Measurements from ENCODE around the gene PAQR5. TPM values are rescaled to one million over a fixed set of nuclear protein-coding genes. Genes with fewer than 3 reads are reported as not detected.
"Not testable (repeated sequence)": the region's sequence is repeated elsewhere in the genome, so short reads cannot be mapped to it uniquely, and the experiment has no call there.

PAQR5 gene
- total RNA-seq, 1 donor from 2014 or later, result 0.96 TPM

DNA sequence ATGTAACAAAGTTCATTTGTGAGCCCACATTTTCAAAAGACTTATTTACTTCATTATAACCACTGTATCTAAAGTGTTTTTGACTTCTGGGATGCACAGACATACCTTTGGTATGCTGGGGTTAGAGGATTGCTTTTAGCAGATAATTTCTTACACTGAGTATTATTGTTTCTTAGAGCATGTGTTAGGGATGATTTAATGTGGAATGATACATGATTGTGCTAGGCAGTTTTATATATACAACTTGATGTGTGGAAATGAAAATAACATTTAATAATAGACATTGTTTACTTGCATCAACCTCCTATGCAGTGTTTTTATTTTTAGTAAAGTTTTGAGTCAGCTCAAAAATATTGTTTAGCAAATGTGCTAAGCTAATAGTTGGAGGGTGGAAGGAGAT lies 118.9 kb downstream of the PAQR5 start:
- DNase-seq (ENCODE audit: low spot score), result no peak

DNA sequence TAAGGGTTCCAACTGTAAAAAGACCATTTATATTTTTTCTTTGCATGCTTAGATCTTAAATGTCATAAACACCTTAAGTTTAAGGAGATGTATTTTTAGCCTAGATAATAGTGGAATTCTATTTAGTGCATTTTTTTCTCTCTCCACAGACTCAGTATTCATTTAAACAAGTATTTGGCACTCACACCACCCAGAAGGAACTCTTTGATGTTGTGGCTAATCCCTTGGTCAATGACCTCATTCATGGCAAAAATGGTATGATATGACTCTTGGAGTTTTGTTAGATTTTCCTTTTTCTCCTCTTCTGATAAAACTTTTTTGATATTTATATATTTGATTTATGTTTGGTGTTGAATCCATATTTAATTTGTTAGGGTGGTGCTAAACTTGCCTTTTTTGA lies 122.8 kb downstream of the PAQR5 start:
- no peak for DNase-seq (ENCODE audit: low spot score)

DNA sequence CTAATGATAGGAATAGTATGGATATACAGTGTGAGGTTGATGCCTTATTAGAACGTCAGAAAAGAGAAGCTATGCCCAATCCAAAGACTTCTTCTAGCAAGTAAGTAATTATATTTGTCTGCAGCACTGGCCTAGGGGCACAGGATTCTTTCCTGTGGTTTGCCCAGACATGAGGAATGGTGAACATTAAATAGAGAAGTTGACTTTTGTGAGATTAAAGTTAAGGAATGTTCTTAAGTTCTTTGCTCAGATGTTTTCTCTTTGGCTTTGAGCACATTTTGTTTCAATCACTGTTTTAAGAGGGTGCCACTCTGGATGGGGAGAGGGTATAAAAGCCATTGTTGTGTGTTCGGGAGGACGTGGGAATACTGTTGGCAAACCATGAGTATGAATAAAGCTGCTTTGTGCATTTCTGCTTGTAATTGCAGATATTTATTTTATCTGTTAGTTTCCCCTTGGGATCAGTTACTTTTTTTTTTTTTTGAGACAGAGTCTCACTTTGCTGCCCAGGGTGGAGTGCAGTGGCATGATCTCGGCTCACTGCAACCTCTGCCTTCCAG lies 123.7 kb downstream of the PAQR5 start:
- no peak for DNase-seq (ENCODE audit: low spot score)

DNA sequence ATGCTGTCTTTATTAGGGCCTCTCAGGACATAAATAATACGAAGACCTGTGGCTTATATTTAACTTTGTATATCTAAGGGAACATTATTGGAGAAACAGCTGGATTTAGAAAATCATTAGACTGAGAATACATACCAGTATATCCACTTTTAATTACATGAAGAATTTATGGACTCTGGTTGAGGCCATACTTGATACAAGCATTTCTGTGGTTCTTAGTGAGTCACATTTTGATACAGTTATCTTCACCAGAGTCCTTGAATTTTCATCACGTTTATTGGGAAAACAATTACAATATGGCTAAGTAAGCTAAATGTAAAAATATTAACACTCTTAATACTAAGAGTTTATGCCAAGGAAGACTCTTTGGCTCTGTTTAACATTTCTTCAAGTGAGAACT lies 125.3 kb downstream of the PAQR5 start:
- no peak for DNase-seq (ENCODE audit: low spot score)

DNA sequence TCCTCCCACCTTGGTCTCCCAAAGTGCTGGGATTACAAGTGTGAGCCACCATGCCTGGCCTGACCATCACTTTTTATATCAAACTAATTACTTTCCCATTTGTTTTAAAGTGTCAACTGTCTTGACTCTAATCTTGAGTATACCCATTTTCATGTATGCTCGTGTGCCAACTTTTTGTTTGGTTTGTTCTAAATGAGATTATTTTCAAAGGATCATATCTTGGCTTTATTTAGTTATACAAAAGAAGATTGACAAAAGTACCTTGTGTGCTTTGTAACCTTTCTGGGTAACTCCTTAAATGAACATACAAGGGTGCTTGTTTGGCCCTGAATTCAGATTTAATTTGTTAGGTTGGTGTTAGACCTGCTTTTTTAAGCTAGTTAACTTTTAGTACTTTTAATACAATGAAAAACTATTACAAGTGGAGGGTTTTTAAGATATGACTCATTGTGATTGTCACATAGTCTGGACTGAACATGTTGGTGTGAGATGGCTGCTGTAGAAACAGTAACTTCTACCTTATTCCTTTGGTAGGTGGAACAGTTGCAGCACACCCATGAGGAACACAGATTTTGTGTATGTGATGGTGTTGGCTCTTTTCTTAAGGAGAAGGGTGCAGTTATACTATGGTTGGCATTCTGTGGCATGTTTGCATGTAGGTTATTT lies 126.2 kb downstream of the PAQR5 start:
- no peak for DNase-seq (ENCODE audit: low spot score)

DNA sequence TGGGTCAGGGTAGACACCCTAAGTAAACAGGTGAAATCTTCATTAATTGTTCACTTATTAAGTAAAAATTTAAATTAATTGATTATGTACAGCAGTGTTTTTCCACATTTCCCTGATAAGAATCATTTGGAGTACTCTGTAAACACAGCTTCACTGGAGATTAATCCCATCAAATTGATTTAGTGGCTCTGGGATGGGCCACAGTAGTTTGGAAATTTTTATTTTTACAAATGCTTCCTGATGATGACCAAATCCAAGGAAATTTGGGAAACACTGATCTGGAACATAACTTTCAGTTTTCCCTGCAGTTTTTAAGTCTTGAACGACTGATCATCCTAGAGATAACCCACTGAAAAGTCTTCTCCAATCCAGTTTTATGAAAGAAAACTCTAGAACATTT lies 135.1 kb downstream of the PAQR5 start:
- no peak for DNase-seq (ENCODE audit: low spot score)

DNA sequence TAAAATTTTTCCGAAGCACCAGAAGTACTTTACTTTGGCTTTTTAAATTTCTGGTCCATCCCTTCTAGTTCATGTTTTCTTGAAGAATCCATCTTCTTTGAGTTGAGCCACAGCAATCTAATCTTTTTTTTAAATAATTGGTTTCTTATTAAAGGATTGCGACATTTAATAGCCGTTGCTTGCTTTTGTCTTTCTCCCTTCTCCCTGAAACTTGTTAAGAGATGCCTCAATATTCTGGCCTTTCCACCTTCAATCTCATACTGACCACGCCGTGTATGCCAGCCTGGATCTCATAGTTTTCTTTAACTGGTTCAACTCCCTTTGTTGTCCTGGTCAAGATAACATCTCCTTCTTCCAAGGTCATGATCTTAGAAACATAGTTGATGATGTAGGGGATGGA lies 135.5 kb downstream of the PAQR5 start:
- no peak for DNase-seq (ENCODE audit: low spot score)

DNA sequence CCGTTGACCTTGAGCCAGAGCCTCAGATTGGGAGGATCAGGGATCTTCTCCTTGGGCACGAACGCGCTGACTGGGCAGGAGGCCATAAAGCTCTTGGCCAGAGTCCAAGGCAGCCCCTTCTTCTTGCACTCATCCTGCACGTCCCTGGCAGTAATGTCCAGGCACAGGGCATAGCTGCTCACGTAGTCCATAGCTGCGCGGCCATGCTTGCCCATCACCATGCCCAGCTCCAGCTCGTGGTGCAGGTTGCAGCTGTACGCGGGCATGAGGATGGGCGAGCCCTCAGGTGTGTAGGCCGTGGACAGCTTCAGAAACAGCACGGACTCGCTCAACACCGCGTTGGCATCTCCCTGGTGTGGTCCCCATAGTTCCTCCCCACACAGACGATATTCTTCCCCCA lies 136.0 kb downstream of the PAQR5 start:
- DNase-seq (ENCODE audit: low spot score), result no peak

DNA sequence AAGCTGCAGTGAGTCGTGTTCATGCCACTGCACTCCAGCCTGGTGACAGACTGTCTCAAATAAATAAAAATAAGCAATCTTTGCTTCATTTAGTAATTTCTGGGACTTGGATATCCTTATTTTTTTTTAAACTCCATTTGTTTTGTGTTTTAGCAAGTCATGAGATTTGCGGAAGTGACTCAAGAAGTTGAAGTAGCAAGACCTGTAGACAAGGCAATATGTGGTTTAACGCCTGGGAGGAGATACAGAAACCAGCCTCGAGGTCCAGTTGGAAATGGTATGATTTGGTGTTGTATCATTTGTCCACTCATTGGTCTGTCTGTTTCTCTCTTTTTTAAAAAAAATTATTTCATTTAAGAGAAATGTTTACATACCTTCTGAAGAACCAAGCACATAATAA lies 137.3 kb downstream of the PAQR5 start:
- DNase-seq (ENCODE audit: low spot score), result no peak

DNA sequence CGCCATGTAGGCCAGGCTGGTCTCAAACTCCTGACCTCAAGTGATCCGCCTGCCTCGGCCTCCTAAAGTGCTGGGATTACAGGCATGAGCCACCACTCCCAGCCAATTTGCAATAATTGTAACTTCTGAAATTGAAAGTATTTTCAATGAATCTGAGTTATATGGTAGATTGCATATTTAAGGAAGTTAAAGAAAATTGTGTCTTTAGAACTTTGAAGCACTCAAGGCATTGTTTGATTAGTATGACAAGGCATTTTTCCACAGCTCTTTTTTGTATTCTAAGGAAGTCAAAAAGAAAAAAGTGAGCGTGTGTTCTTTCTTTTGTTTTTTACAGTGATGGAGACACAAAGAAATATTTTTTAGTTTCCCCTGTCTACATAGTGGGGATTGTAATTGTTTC lies 138.2 kb downstream of the PAQR5 start:
- no peak for DNase-seq (ENCODE audit: low spot score)

DNA sequence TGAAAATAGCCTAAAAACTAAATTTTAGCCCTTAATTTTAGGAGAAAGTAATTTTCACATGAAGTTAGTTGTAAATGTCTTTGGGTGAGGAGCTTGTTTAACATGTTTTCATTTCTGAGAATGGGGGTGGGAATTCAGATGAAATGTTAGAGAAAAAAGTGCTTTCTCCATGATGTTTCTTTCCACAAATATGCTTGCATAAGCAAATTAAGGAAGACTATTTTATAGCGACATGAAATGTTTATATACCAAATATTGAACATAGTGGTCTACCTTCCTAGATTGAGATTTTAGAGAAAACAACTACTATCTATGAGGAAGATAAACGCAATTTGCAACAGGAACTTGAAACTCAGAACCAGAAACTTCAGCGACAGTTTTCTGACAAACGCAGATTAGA lies 140.9 kb downstream of the PAQR5 start:
- no peak for DNase-seq (ENCODE audit: low spot score)

DNA sequence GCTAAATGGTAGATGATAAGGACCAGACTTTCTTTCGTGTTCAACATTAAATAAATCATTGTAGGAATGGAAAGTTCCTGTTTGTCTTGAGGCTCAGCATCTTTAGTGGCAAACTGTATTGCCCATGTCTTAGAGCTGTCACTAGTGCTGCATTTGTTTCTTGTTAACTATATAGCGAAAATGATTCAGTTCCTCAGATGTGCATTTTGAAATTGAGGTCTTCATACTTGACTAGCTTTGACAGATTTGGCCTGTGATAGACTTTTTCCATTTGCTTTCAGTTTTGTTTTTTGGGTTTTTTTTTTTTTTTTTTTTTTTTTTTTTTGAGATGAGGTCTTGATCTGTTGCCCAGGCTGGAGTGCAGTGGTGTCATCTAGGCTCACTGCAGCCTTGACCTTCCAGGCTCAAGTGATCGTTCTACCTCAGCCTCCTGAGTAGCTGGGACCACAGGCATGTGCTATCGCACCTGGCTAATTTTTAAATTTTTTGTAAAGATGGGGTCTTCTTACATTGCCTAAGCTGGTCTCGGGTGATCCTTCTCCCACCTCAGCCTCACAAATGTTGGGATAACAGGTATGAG lies 144.4 kb downstream of the PAQR5 start:
- no peak for DNase-seq (ENCODE audit: low spot score)

DNA sequence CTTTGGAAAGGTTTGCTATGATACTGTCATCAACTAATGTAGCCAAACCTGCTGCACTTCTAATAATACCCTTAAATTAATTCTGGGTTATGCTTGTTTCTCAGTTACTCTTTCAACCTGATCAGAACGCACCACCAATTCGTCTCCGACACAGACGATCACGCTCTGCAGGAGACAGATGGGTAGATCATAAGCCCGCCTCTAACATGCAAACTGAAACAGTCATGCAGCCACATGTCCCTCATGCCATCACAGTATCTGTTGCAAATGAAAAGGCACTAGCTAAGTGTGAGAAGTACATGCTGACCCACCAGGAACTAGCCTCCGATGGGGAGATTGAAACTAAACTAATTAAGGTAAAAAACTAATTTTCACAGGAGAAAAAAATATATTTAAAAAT lies 146.0 kb downstream of the PAQR5 start:
- no peak for DNase-seq (ENCODE audit: low spot score)

DNA sequence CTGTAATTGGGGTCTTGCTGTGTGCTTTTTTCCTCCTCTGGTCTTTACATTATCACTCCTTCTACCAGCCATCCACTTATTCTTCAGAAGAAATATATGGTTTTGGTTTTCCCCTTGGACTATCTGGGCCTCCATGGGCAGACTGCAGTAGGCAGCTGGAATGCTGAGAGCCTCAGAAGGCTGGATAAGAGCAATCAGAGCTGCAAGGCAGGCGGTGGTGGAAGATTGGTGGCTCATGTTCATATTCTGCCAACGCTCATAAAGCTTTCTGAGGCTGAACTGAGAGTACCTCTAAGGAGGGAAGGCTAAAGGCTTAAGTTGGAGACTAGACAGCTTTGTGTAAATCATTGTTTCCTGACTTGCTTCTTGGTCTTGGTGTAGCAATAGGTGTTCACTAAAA lies 148.2 kb downstream of the PAQR5 start:
- DNase-seq (ENCODE audit: low spot score), result peak; percentile 64

DNA sequence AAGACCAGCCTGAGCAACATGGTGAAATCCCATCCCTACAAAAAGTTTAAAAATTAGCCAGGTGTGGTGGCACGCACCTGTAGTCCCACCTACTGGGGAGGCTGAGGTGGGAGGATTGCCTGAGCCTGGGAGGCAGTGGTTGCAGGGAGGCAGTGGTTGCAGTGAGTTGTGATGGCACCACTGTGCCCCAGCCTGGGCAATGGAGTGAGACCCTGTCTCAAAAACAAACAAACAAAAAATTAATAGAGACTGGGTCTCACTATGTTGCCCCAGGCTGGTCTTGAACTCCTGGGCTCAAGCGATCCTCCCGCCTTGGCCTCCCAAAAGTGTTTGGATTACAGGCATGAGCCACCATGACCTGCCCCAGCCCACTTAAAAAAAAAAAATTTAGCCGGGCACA lies 151.5 kb downstream of the PAQR5 start:
- not testable (repeated sequence) for DNase-seq (ENCODE audit: low spot score)

DNA sequence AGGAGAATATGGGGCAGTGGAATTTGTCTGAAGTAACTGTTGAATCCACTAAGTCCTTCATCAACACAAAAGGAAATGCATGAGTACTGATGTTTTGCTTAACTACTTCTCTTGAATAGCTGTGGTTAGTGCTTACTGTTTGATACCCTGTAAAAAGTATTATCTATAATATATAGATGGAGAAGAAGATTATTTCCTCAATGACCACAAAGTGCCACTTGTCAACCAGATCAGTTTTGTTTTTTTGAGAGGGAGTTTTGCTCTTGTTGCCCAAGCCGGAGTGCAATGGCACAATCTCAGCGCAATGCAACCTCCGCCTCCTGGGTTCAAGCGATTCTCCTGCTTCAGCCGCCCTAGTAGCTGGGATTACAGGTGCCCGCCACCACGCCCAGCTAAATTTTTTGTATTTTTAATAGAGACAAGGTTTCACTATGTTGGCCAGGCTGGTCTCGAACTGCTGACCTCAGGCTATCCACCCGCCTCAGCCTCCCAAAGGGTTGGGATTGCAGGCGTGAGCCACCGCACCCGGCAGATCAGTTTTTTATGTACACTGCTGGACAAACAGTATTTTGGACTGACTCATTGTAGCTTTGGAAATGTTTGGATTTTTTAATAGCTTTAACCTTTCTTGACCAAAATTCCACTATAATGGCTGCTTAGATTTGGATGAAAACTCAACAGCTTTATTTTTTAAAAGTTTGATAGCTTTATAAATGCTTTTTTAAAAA lies 152.4 kb downstream of the PAQR5 start:
- no peak for DNase-seq (ENCODE audit: low spot score)

DNA sequence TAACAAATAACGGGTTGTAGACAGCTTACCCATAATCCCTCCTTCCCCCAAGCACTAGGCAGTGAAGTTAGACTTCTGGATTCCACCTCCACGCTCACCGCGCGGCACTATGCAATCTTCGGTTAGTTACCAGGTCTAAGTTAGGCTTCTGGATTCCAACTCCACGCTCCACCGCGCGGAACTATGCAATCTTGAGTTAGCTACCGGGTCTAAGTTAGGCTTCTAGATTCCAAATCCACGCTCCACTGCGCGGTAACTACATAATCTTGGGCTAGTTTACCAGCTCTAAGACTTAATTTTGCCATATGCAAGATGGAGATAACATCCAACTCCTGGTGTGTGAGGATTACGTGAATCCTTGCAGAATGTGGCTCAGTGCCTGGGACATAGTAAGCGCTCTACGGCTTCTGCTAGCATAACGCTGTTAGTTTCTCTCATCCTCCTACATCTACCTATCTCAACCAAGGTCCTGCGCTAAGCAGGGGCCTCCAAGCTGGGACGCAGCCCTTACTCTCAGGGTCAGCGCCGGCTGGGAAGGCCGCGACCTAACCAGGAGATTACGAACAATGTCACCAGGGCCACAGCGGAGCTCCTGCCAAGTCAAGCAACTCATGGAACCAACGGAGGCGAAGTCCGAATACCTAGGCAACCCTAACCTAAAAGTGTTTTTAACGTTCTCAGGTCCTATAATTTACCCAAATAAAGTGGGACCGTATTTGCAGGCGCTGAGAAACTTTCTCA lies 153.4 kb downstream of the PAQR5 start:
- DNase-seq (ENCODE audit: low spot score), result no peak

DNA sequence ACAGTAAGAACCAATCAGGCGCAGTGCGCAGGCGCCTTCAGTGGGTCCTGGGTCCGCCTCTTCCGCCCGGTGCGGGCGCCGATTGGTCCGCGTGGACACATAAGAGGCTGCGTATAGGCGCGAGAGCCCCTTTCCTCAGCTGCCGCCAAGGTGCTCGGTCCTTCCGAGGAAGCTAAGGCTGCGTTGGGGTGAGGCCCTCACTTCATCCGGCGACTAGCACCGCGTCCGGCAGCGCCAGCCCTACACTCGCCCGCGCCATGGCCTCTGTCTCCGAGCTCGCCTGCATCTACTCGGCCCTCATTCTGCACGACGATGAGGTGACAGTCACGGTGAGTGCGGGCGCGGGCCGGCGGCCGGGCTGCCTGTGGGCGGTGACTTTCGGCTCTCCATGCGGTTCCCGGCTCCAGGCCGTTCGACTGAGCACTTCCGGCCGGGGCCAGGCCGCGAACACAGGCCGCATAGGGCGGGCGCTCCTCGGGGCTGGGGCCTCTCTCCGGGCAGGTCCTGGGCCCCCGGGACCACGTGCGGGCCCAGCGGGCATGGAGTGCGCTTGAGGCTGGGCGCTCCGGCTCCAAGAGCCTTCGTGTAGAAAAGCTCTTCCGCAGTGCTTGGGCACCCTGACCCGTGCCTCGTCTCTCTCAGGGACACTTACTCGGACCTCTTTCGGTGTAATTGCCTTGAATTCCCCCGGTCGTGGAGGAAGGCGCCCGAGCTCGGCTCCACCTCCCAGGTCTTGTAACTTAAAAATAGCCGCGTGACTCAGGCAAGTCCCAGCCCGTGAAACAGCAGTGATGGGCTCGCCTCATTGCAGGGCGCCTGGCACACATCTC lies 154.2 kb downstream of the PAQR5 start, which contains the start of gene RPLP1:
Gene RPLP1, plus strand, starts transcription at position 127 of the 830 bp plus-strand sequence. Its CDS starts 131 bp downstream, at position 258.
- DNase-seq (ENCODE audit: low spot score), result peak; percentile 98

DNA sequence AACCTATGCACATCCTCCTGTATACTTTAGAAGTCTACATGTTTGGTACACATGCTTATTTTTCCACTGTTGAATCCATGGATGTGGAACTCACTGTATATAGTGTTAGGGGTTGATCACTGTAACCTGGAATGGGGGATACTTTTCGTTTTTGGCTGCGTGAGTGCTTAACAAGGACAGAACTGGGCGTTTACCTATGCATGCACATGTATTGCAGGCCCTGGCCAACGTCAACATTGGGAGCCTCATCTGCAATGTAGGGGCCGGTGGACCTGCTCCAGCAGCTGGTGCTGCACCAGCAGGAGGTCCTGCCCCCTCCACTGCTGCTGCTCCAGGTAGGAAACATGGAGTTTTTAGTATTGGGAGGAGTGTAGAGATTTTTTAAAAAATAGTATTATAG lies 156.2 kb downstream of the PAQR5 start:
- no peak for DNase-seq (ENCODE audit: low spot score)

DNA sequence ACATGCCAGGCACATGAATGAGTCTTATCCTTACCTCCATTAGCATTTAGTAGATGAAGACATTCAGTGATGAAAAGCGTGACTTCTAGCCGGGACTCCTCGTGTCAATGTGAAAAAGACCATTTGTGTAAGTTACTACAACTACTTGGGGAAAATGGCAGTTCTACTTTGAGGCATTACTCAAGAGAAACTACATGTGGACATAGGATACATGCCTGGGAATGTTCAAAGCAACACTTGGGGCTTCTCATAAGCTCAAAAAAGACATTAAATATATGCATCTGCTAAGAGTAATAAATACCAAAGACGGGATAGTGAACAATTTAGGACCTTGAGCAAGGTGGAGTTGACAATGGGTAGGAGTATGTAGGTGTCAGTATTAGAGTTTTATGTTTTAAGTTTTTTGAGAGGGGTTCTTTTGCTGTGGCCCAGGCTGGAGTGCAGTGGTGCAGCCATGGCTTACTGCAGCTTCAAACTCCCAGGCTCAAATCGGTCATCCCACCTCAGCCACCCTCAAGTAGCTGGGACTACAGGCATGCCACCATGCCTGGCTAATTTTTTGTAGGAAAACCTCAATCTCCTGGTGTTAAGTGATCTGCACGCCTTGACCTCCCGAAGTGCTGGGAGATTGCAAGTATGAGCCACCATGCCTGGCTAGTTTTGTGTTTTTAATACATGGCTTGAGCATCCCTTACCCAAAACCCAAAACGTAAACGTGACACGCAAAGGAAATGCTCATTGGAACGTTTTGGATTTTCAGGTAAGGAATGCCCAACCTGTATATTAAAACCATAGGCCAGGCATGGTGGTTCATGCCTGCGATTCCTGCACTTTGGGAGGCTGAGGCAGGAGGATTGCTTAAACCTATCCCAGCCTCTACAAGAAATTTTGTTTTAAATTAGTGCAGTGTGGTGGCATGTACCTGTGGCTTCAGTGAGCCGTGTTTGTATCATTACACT lies 157.8 kb downstream of the PAQR5 start:
- DNase-seq (ENCODE audit: low spot score), result no peak

All from umbilical cord (tissue), 2 donors.